Stimulated activated CD8-positive, alpha-beta memory T cell treated with anti-CD3 and anti-CD28 coated beads, Interleukin-2, amount 100 ng/mL, for 1 hour (primary cell): ENCODE measurements around the gene LRIG3.
"Not testable (repeated sequence)": the region's sequence is repeated elsewhere in the genome, so short reads cannot be mapped to it uniquely, and the experiment has no call there.

Experiments
- DNase-seq, 2 donors: peaks; one replicate each; pipeline ENCODE4 v3.0.0-alpha.2; 2020; ENCODE audit warnings: low read depth in 2 of 2

LRIG3 gene

GRCh38 chr12:58906917-58907316, 13.4 kb downstream of the LRIG3 start:
- DNase-seq = no peak

GRCh38 chr12:58905422-58905821, 14.9 kb downstream of the LRIG3 start:
- no peak for DNase-seq

- not testable (repeated sequence) for DNase-seq
These were observed 17.6 kb downstream of the LRIG3 start for GRCh38 chr12:58902726-58903125.

- DNase-seq = no peak
These were observed 18.6 kb downstream of the LRIG3 start for GRCh38 chr12:58901664-58902063.

GRCh38 chr12:58897969-58898368, 22.3 kb downstream of the LRIG3 start:
- no peak for DNase-seq

GRCh38 chr12:58896278-58896677, 24.0 kb downstream of the LRIG3 start:
- no peak for DNase-seq

GRCh38 chr12:58895053-58895452, 25.3 kb downstream of the LRIG3 start:
- no peak for DNase-seq

GRCh38 chr12:58894040-58894439, 26.3 kb downstream of the LRIG3 start:
- no peak for DNase-seq

GRCh38 chr12:58893495-58893894, 26.8 kb downstream of the LRIG3 start:
- no peak for DNase-seq

- no peak for DNase-seq
These were observed 30.7 kb downstream of the LRIG3 start for GRCh38 chr12:58889557-58889956.

- DNase-seq = no peak
These were observed 32.0 kb downstream of the LRIG3 start for GRCh38 chr12:58888131-58888783.

GRCh38 chr12:58887068-58887467, 33.2 kb downstream of the LRIG3 start:
- no peak for DNase-seq

GRCh38 chr12:58886474-58886873, 33.8 kb downstream of the LRIG3 start:
- DNase-seq = no peak

GRCh38 chr12:58884916-58885315, 35.4 kb downstream of the LRIG3 start:
- no peak for DNase-seq

GRCh38 chr12:58883576-58884334, 36.5 kb downstream of the LRIG3 start:
- no peak for DNase-seq

GRCh38 chr12:58882826-58883225, 37.5 kb downstream of the LRIG3 start:
- DNase-seq = no peak

GRCh38 chr12:58881816-58882215, 38.5 kb downstream of the LRIG3 start:
- DNase-seq = no peak

- no peak for DNase-seq
These were observed 39.7 kb downstream of the LRIG3 start for GRCh38 chr12:58880639-58881038.

GRCh38 chr12:58877243-58877743, 43.0 kb downstream of the LRIG3 start:
- no peak for DNase-seq

GRCh38 chr12:58873496-58873895, 46.8 kb downstream of the LRIG3 start:
- DNase-seq = no peak

GRCh38 chr12:58871556-58871955, 48.7 kb downstream of the LRIG3 start:
- no peak for DNase-seq

- DNase-seq = no peak
These were observed 49.7 kb downstream of the LRIG3 start for GRCh38 chr12:58870595-58870994.

- no peak for DNase-seq
These were observed 59.5 kb downstream of the LRIG3 start for GRCh38 chr12:58860788-58861240.
